Activated naive CD8-positive, alpha-beta T cell treated with anti-CD3 and anti-CD28 coated beads, Interleukin-2, amount 50 U/mL, for 24 hours (primary cell): ENCODE data around the gene SLC16A4.

Experiments used
- ATAC-seq: fragments of 150-1000 bp; cut with Tn5 transposase; one replicate; pipeline ENCODE4 v1.10.0; 2021
- DNase-seq: peaks from one replicate; pipeline ENCODE4 v3.0.0; 2021
- H3K27ac Mint-ChIP-seq: one replicate; pipeline ENCODE4 v1.8.0; 2021; ENCODE audit warnings: mild to moderate bottlenecking, mixed read lengths
- H3K27me3 Mint-ChIP-seq: one replicate; pipeline ENCODE4 v1.8.0; 2021; ENCODE audit warnings: mixed read lengths
- H3K36me3 Mint-ChIP-seq: one replicate; pipeline ENCODE4 v1.8.0; 2021; ENCODE audit warnings: low read depth, mixed read lengths
- H3K4me1 Mint-ChIP-seq: one replicate; pipeline ENCODE4 v1.8.0; 2021; ENCODE audit warnings: mixed read lengths
- H3K4me3 Mint-ChIP-seq: one replicate; pipeline ENCODE4 v1.8.0; 2021; ENCODE audit warnings: mild to moderate bottlenecking, moderate library complexity, mixed read lengths
- H3K9me3 Mint-ChIP-seq: one replicate; pipeline ENCODE4 v1.8.0; 2021; ENCODE audit warnings: mixed read lengths

The SLC16A4 gene

GRCh38 chr1:110394493-110394820 is 3.6 kb upstream of the SLC16A4 start:
- DNase-seq (no peak), ATAC-seq (no peak)
- Mint-ChIP-seq H3K27ac (no peak overlapping the region), H3K36me3 (peaks cover 15% of the 10 kb centered on the region), H3K9me3 (no peaks in the 10 kb centered on the region), H3K4me3 (no peak overlapping the region), H3K4me1 (peaks cover 2% of the 10 kb centered on the region), H3K27me3 (no peaks in the 10 kb centered on the region)

GRCh38 chr1:110393691-110394492 is 3.1 kb upstream of the SLC16A4 start:
- DNase-seq (no peak), ATAC-seq (no peak)
- H3K27ac Mint-ChIP-seq: no peak overlapping the region
- no peaks in the 10 kb centered on the region for H3K9me3 Mint-ChIP-seq
- H3K36me3 Mint-ChIP-seq: peaks cover 15% of the 10 kb centered on the region
- H3K4me1 Mint-ChIP-seq: peaks cover 2% of the 10 kb centered on the region
- no peaks in the 10 kb centered on the region for H3K27me3 Mint-ChIP-seq
- H3K4me3 Mint-ChIP-seq: no peak overlapping the region

- ATAC-seq: no peak
- Mint-ChIP-seq H3K27ac (no peak overlapping the region), H3K9me3 (no peaks in the 10 kb centered on the region), H3K27me3 (no peaks in the 10 kb centered on the region), H3K36me3 (peaks cover 14% of the 10 kb centered on the region), H3K4me3 (no peak overlapping the region), H3K4me1 (peaks cover 2% of the 10 kb centered on the region)
- no peak for DNase-seq
These were observed 2.5 kb upstream of the SLC16A4 start for GRCh38 chr1:110393286-110393685.

GRCh38 chr1:110390096-110390495 is 730 bp downstream of the SLC16A4 start:
- peaks cover under 1% of the 10 kb centered on the region for H3K4me1 Mint-ChIP-seq
- H3K4me3 Mint-ChIP-seq: no peak overlapping the region
- H3K9me3 Mint-ChIP-seq: no peaks in the 10 kb centered on the region
- H3K27ac Mint-ChIP-seq: no peak overlapping the region
- DNase-seq: no peak
- H3K27me3 Mint-ChIP-seq: no peaks in the 10 kb centered on the region
- peaks cover 5% of the 10 kb centered on the region for H3K36me3 Mint-ChIP-seq
- ATAC-seq: no peak

- H3K27me3 Mint-ChIP-seq: no peaks in the 10 kb centered on the region
- ATAC-seq (no peak), DNase-seq (no peak)
- H3K9me3 Mint-ChIP-seq: no peaks in the 10 kb centered on the region
- H3K4me1 Mint-ChIP-seq: peaks cover 19% of the 10 kb centered on the region
- no peak overlapping the region for H3K4me3 Mint-ChIP-seq
- H3K27ac Mint-ChIP-seq: no peak overlapping the region
- H3K36me3 Mint-ChIP-seq: no peaks in the 10 kb centered on the region
These were observed 3.6 kb downstream of the SLC16A4 start for GRCh38 chr1:110387048-110387754.

GRCh38 chr1:110385369-110385768 is 5.5 kb downstream of the SLC16A4 start:
- Mint-ChIP-seq H3K4me3 (no peak overlapping the region), H3K9me3 (no peaks in the 10 kb centered on the region), H3K27ac (no peak overlapping the region), H3K27me3 (no peaks in the 10 kb centered on the region), H3K4me1 (peaks cover 19% of the 10 kb centered on the region), H3K36me3 (peaks cover 1% of the 10 kb centered on the region)
- DNase-seq (no peak), ATAC-seq (no peak)

- Mint-ChIP-seq H3K27me3 (no peaks in the 10 kb centered on the region), H3K36me3 (peaks cover 4% of the 10 kb centered on the region), H3K9me3 (no peaks in the 10 kb centered on the region), H3K27ac (peak overlapping the region; percentile 14), H3K4me3 (no peak overlapping the region), H3K4me1 (peaks cover 19% of the 10 kb centered on the region)
- no peak for ATAC-seq
- no peak for DNase-seq
These were observed 6.1 kb downstream of the SLC16A4 start for GRCh38 chr1:110384581-110385321.

GRCh38 chr1:110383251-110383990 is 7.4 kb downstream of the SLC16A4 start:
- Mint-ChIP-seq H3K36me3 (peaks cover 11% of the 10 kb centered on the region), H3K4me1 (peaks cover 19% of the 10 kb centered on the region), H3K27me3 (no peaks in the 10 kb centered on the region), H3K27ac (peak overlapping the region; percentile 50), H3K4me3 (no peak overlapping the region), H3K9me3 (no peaks in the 10 kb centered on the region)
- ATAC-seq (no peak), DNase-seq (no peak)

- no peaks in the 10 kb centered on the region for H3K27me3 Mint-ChIP-seq
- peaks cover 19% of the 10 kb centered on the region for H3K4me1 Mint-ChIP-seq
- peaks cover 20% of the 10 kb centered on the region for H3K36me3 Mint-ChIP-seq
- H3K9me3 Mint-ChIP-seq: no peaks in the 10 kb centered on the region
- H3K27ac Mint-ChIP-seq: no peak overlapping the region
- DNase-seq (no peak), ATAC-seq (no peak)
- no peak overlapping the region for H3K4me3 Mint-ChIP-seq
These were observed 10.0 kb downstream of the SLC16A4 start for GRCh38 chr1:110380672-110381283.

GRCh38 chr1:110375490-110375889 is 15.3 kb downstream of the SLC16A4 start:
- ATAC-seq (no peak), DNase-seq (no peak)
- no peak overlapping the region for H3K27ac Mint-ChIP-seq
- no peaks in the 10 kb centered on the region for H3K9me3 Mint-ChIP-seq
- H3K4me3 Mint-ChIP-seq: no peak overlapping the region
- H3K36me3 Mint-ChIP-seq: peaks cover 32% of the 10 kb centered on the region
- H3K4me1 Mint-ChIP-seq: peaks cover 5% of the 10 kb centered on the region
- H3K27me3 Mint-ChIP-seq: no peaks in the 10 kb centered on the region

GRCh38 chr1:110370827-110371226 is 20.0 kb downstream of the SLC16A4 start:
- H3K9me3 Mint-ChIP-seq: no peaks in the 10 kb centered on the region
- H3K4me1 Mint-ChIP-seq: peaks cover 10% of the 10 kb centered on the region
- peak overlapping the region; percentile 15 for H3K27ac Mint-ChIP-seq
- H3K4me3 Mint-ChIP-seq: no peak overlapping the region
- H3K36me3 Mint-ChIP-seq: peaks cover 20% of the 10 kb centered on the region
- DNase-seq (no peak), ATAC-seq (peak; percentile 100)
- H3K27me3 Mint-ChIP-seq: no peaks in the 10 kb centered on the region

- no peak for DNase-seq
- Mint-ChIP-seq H3K36me3 (peaks cover 18% of the 10 kb centered on the region), H3K27me3 (no peaks in the 10 kb centered on the region), H3K4me3 (no peak overlapping the region), H3K27ac (no peak overlapping the region), H3K4me1 (no peaks in the 10 kb centered on the region), H3K9me3 (no peaks in the 10 kb centered on the region)
- ATAC-seq: no peak
These were observed 26.6 kb downstream of the SLC16A4 start for GRCh38 chr1:110364221-110364620.

GRCh38 chr1:110361856-110362255 is 29.0 kb downstream of the SLC16A4 start:
- Mint-ChIP-seq H3K27me3 (no peaks in the 10 kb centered on the region), H3K9me3 (no peaks in the 10 kb centered on the region), H3K4me3 (no peak overlapping the region), H3K4me1 (no peaks in the 10 kb centered on the region), H3K27ac (no peak overlapping the region), H3K36me3 (peaks cover 21% of the 10 kb centered on the region)
- DNase-seq: no peak
- ATAC-seq: no peak

- no peaks in the 10 kb centered on the region for H3K9me3 Mint-ChIP-seq
- H3K4me3 Mint-ChIP-seq: no peak overlapping the region
- ATAC-seq (no peak), DNase-seq (no peak)
- peaks cover 11% of the 10 kb centered on the region for H3K4me1 Mint-ChIP-seq
- no peak overlapping the region for H3K27ac Mint-ChIP-seq
- H3K36me3 Mint-ChIP-seq: peaks cover 30% of the 10 kb centered on the region
- no peaks in the 10 kb centered on the region for H3K27me3 Mint-ChIP-seq
These were observed 30.4 kb downstream of the SLC16A4 start for GRCh38 chr1:110360431-110360830.
